ENCODE results near the gene PSMD1.
"Not testable (repeated sequence)": the region's sequence is repeated elsewhere in the genome, so short reads cannot be mapped to it uniquely, and the experiment has no call there.

The PSMD1 gene

DNA sequence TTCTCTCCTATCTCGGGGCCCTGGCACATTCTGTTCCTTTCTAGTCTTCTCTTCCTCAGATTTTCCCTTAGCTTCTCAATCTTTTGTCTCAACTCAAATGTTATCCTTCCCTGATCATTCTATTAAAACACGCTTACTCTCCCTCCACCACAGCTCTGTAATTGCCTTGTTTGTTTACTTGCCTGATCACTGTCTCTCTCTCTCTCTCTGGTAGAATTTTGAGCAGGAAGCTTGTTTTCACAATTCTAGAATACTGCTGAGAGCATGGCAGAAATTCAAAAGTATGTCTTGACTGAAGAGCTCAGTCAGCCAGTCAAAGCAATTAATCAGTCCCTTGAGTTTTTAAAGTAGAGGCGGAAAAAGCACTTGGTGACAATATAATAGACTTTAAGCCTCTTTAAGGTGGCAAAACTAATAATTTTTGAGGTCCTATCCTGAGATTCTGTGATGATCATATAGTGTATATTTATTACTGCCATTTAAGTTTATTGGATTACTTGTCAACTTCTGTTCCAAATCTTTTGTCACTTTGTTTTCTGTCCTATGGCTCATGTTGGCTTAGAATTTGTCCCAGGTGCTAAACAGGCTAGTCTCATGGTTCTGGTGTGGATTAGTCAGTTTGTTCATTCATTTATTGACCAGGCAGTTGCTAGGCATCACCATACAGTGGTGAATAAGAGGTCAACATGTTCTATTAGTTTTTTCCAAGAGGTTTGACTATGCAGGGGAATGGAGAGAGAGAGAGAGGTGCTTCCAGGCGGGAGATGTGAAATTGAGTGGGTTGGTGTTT is 2.3 kb downstream of the PSMD1 start:
- no peak for DNase-seq

DNA sequence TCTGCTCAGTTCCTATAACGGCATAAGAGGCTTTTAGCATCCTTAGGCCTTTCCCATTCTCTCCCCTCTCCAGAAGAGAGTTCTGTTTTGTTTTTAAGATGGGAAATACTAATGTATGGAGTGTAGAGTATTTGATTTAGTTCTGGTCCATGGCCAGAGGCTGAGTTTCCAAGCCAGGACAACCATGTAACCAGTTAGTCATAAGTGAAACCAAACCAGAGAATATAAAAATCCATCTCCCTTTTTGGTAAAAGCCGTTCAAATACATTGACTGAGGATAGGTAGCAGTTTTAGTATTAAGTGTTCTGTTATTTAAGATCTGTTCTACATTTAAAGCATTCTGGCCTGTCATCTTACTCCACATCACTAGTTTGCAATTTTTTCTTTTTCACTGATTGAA is 3.1 kb downstream of the PSMD1 start:
- no peak for DNase-seq

DNA sequence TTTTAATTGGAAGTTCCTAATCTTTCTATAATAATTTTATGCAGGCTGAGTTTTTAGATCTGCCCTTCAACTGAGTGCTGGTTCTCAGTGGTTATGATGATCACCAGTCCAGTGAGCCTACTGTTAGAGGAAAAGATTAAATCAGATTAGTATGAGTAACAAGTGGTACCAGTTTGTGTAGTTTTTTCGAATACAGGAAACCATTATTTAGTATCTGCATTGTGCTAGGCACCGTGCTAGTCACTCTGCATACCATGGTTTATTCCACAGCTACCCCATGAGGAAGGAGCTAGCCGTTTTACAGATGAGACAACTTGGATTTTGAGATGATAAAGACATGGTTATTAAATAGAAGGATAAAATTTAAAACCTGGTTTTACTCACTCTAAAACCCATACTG is 6.1 kb downstream of the PSMD1 start:
- no peak for DNase-seq

DNA sequence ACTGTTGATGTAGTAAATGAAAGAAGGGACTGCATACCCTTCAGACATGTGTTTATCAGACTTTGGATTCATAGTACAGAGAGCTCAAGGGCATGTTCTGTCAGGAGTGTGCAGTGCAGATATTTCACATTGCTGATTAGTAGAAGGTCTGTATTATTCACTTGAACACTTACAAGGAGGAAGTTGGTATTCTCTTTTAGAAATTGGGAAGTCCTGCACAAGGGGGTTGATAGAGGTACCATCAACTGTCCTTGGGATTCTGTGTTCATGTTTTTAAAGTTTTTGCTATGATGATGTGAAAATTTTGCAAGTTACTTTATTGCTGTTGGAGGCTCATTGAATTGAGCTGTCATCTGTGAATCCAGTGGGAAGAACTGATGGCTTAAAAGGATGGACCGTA is 6.7 kb downstream of the PSMD1 start:
- DNase-seq, result no peak

DNA sequence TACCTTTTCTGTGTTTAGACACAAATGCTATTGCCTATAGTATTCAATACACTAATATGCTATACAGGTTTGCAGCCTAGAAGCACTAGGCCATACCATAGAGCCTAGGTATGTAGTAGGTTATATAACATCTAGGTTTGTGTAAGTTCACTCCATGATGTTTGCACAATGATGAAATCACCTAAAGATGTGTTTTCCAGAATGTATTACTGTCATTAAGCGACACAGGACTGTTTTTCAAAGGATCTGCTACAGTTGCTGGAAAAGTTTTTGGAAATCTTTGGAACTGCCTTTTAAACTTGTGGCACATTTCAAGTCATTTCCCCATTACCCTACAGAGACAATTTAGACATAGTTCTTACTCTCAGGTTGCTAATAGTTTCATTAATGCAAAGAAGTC is 9.3 kb downstream of the PSMD1 start:
- no peak for DNase-seq

DNA sequence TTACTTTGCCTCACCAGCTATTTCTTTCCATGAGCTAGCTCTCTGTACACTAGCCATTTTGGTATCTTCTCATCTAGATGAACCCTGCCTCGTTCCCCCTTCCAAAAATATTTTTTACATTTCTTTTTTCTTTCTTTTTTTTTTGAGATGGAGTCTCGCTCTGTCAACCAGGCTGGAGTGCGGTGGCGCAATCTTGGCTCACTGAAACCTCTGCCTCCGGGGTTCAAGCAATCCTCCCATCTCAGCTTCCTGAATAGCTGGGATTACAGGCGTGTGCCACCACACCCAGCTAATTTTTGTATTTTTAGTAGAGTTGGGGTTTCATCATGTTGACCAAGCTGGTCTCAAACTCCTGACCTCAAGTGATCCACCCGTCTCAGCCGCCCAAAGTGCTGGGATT is 10.9 kb downstream of the PSMD1 start:
- DNase-seq, result not testable (repeated sequence)

DNA sequence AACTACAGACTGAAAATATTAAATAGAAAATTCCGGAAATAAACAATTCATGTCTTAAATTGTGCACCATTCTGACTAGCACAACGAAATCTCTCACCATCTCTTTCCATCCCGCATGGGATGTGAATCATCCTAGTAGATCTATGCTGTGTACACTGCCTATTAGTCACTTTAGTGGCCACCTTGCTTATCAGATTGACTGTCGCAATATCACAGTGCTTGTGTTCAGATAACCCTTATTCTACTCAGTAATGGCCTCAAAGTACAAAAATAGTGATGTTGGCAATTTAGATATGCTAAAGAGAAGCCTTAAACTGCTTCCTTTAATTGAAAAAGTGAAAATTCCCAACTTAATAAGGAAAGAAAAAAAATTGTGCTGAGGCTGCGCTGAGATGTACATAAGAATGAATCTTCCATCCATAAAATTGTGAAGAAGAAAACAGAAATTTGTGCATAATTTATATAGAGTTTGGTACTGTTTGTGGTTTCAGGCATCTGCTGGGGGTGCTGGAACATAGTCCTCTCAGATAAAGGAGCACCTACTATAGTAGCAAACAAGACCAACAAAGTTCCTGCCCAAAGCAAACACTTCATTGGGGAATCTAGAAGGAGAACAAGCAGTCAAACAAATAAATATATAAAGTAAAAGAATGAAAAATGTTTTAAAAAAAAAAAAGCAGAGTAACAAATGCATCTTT is 12.0 kb downstream of the PSMD1 start:
- DNase-seq, result no peak

DNA sequence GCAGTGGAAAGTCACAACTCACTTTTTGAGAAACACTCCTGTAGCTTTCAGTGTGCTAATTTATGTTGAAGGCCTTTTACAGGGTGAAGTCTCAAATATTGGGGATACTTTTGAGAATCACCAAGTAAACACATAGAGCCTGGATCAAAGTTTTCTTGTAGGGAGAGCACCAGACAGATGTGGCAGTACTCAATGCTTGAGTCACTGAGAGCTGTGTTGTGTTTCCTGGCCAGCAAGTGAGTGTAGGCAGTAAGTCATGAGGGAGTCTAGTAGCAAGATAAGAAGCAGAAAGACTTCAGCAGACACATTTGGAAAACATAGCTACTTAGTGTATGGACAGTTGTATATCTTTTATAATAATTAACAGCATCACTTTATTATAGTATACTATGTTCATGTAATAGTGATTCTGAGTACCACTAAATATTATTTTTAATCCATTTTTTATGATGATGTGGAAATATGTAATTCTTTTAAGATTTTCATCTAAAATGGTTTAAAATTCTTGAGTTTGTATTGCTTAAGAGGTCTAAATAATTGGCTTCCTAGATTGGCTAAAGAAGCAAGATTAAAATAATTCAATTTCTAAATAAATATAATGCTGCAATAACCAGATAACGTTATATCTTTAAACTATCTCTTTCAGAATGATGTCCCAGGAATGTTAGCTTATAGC is 12.8 kb downstream of the PSMD1 start:
- DNase-seq, result no peak

DNA sequence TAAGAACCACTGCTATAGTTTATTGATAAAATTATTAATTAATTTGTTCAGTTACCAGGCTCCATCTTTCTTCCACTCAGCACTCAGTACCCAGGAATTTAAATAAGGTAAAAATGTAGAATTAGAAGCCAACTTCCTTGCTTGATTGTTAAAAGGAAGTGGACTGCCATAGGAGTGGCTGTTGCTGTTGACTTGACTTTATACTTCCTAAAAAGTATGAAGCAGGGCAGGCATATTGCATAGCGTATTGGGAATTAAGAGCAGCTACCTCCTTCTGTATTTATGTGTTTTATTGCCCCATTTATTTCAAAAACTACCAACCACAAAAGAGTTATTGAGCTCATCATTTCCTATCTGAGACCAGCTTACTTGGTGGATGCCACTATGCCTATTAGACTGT is 27.9 kb downstream of the PSMD1 start:
- no peak for DNase-seq

DNA sequence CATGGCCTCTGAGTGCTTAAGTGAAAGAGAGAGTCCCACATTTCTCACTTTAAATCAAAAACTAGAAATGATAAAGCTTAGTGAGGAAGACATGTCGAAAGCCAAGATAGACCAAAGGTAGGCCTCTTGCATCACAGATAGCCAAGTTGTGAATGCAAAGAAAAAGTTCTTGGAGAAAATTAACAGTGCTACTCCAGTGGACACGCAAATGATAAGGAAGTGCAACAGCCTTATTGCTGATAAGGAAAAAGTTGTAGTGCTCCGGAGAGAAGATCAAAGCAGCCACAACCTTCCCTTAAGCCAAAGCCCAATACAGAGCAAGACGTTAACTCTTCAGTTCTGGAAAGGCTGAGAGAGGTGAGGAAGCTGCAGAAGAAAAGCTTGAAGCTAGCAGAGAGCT is 32.1 kb downstream of the PSMD1 start:
- DNase-seq, result no peak

DNA sequence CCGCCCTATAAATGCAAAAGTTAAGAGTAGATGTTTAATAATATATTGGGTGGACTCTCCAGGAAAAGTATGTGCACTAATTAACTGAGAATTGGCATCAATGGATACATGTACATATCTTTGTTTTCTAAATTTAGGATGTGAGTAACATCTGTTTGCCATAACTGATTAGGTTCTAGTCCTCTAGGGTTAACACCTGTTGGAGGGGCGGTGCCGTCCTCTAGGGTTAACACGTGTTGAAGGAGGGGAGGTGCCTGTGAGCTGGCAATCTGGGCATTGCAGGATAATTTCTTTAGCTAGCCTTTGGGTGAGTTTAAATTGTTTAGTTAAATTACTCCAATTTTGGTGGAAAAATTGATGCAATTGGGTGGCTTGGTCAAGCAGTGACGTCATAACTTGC is 37.3 kb downstream of the PSMD1 start:
- no peak for DNase-seq

DNA sequence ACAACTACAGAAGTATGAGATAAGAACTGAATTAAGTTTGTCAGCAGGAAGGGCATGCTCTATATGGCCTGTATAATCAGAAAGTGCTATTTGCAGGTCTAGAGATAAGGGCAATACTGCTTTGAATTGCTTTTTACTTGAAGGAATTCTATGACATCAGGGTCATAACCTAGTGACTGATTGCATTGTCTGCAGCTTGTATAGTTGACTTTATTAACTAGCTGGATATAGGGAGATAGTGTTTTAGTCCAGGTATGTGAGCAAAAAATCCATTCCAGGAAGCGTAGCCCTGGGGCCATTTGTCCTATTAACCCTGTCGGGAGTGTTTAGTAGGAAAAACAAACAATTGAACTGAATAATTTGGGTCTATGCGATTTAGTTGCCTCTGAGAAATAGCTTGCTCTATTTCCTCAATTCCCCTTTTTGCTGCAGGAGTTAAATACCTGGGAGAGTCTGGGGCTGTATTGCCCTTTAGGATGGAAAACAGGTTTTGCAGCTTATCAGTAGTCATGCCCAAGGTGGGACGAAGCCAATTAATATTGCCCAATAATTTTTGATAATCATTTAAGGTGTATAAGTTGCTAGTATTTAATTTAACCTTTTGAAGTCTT is 38.2 kb downstream of the PSMD1 start:
- no peak for DNase-seq

DNA sequence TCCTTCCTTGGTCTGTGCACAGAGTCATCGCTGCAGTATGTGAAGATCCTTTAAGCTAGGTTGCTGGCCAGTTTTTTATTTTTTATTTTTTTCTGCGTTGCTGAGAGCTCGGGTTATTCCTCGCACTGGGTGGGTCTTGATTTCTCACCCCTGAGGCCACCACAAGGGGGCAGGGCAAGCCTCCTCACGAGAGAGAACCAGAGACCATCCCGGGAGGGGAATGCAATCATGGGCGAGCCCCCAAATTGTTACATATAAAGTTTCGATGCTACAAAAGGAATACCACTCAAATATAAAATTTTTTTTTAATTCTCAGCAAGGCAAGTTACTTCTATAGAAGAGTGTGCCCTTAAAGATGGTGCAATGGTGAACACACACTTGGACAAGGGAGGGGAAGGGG is 43.3 kb downstream of the PSMD1 start:
- DNase-seq, result no peak

DNA sequence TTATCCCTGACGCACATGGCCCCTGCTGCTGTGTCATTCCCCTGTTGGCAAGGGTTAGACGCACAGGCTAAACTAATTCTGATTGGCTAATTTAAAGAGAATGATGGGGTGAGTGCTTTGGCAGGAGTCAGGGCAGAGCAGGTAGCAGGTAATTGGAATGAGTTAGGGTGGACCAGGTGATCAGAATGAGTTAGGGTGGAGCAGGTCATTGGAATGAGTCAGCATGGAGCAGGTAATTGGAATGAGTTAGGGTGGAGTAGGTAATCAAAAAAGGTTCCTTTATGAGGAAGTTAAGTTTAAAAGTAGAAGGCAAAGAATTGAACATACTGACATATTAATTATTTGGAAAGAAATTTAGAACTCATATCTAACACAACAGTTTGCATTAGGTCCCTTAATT is 43.7 kb downstream of the PSMD1 start:
- not testable (repeated sequence) for DNase-seq

DNA sequence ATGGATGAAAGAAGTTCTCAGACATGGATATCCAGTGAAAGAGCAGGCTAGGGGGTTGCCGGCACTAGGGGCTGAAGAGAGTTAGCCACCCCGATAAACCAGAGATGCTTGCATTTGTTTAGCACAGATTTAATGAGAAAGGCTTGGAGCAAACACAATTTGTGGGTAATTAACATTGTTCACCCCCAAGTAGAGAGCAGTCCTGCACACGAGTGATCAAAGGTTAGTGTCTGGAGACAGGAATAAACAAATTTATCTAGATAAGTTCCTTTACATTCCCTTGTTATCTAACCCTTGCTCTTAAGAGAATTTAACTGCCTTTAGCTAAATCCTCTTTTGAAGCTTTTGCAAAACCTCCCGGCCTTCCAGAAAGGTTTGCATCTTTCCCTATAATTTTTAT is 44.3 kb downstream of the PSMD1 start:
- DNase-seq, result no peak

DNA sequence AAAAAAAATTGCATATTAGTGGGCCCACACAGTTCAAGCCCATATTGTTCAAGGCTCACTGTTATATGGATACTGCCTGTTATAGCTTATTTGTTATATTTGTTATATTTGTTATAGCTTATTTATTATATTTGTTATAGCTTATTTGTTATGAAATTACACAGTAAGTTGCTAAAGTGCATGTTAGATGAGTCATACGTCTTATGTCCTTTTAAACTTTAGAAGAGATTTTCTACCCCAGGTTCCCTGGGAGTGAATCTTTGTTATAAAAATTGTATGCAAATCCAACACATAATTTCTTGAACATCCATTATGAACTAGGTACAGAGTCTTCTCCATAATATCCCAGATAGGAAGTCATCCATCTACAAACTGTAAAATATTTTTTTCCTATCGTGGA is 46.1 kb downstream of the PSMD1 start:
- DNase-seq, result no peak

DNA sequence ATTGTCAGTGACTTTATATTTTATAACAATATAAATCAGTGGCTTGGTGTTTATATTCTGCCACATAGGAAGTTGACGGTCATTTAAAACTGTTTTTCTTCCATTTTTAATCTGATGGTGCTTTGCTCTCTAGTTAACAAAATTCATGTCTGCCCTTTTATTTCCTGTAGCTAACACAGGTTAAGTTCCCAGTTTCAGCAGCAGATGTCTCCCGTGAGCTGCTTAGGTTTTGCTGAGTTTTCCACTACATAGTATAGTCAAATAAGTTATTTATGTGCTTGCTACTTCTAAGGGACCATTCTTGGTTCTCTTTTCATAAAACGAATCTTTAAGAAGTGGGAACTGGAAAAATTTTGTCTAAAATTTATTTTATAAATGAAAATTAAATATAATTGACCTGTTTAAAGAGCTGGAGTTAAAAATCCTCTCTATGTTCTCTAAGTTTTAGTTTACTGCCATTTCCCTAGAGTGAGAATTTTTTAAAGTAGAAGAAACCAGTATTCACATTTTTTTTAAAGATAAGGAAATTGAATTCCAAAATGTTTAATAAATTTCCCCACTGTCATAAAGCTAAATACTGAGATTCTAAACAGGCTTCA is 47.5 kb downstream of the PSMD1 start:
- peak in 3 of 4 experiments; percentile 13 to 18 (median 16) for DNase-seq

DNA sequence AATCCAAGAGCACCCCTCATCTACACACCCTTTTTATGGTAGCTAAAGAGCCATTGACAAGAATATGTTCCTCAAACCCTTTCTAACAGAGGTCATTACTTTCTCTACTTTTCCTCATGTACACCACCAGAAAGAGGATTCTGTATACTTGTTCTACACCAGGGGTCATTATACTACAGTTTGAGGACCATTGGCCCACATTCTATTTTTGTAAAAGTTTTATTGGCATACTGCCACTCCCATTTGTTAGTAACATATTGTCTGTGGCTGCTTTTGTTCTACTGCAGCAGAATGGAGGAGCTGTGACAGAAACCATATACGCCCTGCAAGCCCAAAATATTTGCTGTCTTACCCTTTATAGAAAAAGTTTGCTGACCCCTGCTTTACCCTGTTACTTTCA is 53.9 kb downstream of the PSMD1 start:
- DNase-seq, result no peak

DNA sequence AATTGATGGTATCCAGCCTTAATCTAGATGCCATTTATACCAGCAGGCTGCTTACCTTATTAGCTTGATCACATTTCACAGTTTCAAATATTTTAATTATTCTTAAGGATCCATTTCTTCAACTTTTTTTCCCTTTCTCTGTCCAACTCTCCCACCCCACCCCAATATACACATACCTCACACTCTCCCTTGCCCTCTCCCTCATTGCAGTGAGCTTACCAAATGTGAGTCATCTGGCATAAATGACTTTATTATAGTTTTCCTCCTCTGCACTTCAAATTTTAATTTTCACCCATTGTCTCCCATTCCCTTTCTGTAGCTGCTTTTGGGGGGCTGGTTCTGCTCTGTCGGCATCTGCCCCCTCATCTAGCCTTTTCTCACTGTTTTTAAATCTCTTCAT is 55.3 kb downstream of the PSMD1 start:
- DNase-seq, result no peak

DNA sequence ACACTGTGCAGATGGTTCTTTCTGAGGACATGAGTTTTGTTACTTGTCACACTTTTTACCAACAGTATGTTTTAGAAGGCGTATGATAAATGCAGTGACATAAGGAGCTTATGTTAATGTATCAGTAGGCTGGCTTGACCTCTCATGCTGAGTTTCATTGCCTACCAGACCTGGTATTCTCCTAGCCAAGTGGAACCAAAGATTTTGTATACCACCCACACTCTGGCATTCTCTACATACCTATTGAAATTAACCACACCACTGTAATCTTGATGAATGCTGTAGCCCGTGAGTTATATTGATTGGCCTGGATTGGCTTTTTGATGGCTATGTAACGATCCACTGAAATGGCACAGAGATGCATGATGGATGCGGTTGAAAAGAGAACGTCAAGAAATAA is 56.8 kb downstream of the PSMD1 start:
- DNase-seq, result no peak

DNA sequence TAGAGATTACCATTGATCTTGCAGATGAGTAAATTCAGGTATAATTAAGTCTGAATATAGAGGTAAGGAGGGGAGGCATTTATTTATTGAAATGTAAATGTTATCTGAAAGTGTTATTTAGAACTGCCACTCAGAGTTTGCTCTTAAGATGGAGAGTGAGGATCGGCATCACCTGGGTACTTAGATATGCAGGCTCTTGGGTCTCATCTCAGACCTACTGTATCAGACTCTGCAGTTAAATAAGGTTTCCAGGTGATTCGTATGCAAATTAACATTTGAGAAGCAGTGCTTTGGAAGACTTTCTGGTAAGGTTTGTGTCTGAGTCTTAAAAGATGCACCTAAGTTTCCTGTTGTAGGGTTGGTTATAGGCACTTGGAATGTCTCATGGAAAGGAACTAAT is 59.0 kb downstream of the PSMD1 start:
- DNase-seq, result no peak

DNA sequence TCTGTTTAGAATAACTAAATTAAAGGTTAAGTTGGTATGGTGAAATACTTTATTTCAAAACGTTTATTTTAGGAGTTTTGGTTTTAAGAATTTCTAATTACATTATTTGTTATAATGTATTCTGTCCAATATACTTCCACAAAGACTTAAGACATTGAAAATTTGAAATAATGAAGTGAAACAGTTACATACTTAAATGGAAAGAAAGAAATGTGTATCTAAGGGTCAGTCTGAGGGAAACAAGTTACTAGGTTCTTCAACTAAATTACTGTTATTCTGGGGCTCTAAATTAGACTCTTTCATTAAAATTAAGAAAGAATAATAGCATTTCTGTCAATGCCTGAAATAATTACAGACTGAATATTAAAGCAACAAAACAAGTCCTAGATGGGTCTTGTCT is 60.5 kb downstream of the PSMD1 start:
- DNase-seq, result no peak

DNA sequence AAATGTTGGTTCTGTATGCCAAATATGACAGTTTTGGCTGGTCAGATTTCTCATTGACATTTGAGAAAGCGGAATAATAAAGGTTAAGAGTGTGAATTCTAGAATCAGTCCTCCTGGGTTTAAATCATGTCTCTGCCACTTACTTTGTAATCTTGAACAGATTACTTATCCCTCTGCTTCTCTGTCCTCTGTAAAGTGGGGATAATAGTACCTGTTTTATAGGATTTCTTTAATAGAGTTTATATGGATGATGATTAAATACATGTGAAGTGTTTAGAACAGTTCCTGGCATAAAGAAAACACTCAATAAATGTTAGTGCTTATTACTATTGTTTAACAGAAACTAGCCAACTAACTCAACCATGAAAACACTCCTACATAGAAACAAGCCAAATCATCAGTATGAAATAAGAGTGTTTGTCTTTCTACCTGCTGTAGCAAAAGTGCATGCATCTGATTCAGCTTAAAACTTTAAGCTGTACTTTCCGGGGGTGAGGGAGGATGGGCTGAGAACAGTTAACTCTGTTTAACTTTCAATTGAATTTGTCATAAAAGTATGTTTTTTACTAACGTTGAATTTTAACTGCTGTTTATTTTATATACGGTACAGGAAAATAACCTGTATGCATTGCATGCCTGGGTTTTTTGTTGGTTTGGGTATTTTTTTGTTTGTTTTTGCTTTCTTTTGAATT is 61.4 kb downstream of the PSMD1 start:
- DNase-seq, result no peak

Measured in activated CD4-positive, CD25-positive, alpha-beta regulatory T cell (primary cell).